ENCODE data around the gene KRTAP3-2.

The KRTAP3-2 gene

DNA sequence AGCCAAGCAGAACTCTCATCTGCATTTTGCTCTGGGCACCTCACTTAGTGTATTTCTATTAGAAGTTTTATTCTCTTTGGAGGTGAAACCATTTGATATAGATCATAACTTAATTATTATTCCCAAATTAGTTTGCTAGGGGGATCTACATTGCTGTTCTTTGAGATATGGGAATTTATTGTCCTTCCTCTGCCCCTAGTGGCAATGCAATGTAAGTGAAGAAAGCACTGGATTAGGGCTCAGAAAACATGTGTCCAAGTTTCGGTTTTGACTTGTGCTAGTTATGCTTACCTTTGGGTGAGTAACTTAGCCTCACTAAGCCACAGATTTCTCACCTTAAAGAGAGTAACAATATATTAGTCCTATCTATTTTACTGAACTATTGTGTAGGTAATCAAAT is 35.9 kb downstream of the KRTAP3-2 start:
- peak; percentile 49 for DNase-seq (ENCODE audit: low spot score)

DNA sequence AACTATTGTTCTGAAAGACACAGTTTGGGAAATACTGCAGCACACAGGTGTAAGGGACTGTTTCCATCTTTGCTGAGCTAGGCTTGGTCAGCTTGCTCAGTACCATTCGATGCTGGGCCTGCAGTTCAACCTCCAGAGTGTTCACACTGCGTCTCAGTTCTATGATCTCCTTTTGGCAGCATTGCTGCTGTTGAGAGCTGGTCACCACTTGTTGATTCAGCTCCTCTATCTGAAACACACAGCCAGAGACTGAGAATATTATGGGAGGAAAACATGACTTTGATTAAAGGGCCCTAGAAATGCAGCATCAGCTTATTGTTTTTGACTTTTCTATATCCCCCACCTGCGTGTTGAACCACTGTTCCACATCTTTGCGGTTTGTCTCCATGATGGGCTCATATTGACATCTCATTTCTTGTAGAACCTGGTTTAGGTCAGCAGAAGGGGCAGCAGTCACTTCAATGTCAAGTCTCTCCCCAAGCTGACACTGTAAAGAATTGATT is 37.6 kb downstream of the KRTAP3-2 start:
- no peak for DNase-seq (ENCODE audit: low spot score)

DNA sequence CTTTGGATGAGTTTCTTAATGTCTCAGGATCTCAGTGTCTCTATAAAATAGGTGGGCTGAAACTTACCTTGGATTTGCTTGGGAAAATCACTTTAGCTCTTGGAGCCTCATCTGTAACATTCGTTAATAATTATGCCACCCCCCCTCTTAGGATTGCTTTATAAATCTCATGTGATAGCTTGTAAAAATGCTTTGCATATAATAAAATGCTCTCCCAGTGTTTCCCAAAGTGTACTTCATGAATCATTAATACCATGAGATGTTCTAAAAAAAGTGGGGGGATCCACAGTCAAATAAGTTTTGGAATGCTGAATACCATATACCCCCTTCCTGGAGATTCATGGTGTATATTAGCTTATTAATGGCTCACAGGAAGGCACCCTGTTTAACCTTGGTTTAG is 38.1 kb downstream of the KRTAP3-2 start:
- DNase-seq (ENCODE audit: low spot score), result no peak

DNA sequence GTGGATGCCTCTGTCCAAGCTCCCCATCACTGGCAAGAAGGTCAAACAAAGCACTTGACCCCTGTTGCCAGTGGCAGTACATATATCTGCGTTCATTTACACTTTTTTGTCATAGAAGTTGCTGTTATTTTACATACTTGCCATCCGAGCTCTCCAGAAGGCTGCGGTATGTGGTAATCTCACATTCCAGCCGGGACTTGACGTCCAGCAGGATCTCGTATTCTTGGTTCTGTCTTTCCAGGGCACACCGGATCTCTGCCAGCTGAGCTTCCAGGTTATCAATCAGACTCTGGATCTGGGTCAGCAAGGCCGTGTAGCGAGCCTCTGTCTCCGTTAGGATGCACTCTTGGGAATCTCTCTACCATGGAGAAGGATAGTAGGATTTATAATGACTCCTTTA is 39.6 kb downstream of the KRTAP3-2 start:
- no peak for DNase-seq (ENCODE audit: low spot score)

DNA sequence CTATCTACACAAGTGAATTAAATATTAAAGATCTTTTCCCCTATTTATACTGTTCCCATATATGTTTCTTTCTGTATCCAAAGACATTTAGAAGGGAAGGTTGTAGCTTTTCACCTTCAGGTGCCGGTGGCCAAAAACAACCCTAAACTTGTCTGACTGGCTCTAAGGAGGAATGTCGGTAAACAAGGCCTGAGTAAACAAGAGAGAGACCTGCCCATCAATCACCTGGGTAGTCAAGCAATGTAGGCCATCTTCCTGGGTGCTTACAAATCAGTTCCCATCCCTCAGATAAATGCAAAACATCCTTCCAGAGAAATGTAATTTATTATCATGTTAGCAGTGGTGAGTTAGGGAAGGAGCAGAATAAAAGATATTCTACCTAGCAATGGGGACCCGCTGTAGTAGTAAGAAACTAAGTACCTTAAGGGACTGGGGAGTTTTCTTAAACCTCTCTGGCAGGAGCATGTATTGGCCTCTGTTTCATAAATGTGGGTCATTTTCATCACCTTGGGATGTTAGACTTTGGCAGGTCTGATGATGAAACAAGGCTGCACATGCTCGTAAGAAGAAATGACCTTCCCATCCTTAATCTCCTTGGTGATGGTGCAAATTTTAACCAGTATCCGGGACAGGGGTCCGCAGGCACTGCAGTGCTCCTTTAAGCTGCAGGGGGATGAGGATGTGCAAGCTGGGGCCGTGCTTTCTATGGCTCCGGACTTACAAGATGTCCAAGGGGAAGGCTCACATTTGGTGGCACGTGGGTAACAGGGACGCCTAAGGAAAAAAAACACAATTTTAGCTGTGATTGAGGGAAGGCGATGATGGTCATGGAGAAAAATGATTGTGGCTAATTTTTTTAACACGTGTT is 41.4 kb downstream of the KRTAP3-2 start:
- no peak for DNase-seq (ENCODE audit: low spot score)

DNA sequence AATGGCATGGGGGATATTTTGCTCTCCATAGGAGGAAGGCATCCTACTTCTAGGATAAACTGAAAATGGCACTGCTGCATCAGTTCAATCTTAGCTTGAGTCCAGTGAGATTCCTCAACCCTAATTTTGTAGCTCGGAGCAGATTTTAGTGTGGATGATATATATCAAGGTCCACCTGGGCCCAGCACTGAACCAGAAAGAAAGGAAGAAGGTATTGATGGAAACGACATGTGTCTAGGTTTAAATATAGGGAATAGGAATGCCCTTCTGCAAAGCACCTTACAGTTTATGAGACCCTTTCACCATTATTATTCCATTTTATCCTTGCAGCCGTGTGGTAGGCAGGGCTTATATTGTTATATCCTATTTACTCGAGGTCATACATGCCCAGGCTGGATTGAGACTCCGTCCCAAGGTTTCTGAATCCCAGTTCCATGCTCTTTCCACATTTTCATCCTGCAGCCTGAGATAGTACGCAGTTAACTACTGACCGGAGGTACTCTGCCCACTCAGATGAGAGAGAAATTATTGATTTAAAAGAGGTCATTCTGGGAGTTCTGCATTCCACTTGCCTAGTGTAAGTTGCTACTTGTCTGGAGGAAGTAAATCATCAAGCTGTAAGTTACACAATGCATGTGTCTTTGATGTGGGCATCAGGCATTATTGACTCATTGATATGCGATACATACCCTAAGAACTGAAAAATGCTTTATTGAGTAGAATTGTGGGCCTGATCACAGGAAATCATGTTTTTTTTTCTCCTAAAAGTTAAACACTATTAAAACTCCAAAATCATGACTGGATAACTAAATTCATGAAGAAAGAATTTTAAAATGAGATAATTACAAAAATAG is 43.1 kb downstream of the KRTAP3-2 start:
- peak; percentile 58 for DNase-seq (ENCODE audit: low spot score)

DNA sequence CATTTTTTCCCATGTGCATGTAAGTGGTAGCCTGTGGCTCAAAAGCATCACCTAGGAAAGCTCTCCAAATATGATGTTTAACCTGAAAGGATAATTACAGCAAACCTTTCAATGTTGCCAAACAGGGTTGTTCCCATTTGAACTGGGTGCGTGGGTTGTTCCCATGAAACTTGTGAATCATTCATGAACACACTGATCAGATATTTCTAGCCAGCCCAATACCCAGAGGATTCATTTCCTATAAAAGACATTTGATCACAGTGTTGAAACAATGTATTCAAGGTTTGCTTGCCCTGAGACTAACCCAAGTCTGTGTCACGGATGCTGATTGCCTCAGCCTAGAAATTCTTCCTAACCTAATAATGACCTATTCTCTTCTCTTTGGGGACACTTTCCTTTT is 45.8 kb downstream of the KRTAP3-2 start:
- DNase-seq (ENCODE audit: low spot score), result peak; percentile 60

DNA sequence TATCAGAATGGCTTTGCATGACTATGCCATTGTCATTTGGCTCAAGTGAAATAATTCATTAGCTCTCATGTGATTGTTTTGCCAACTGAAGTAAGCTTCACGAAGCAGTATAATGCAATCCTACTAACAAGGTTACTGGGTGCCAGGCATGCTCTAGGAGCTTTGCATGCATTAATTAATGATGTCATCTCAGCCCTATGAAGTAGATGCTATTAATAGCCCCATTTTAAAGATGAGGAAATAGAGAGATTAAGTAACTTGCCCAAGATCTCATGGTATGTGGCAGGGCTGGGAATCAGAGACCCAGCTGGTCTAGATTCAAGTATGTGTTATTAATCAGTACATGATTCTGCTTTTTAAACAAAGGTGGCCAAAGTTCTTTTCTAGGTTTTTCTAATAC is 47.0 kb downstream of the KRTAP3-2 start:
- peak; percentile 67 for DNase-seq (ENCODE audit: low spot score)

DNA sequence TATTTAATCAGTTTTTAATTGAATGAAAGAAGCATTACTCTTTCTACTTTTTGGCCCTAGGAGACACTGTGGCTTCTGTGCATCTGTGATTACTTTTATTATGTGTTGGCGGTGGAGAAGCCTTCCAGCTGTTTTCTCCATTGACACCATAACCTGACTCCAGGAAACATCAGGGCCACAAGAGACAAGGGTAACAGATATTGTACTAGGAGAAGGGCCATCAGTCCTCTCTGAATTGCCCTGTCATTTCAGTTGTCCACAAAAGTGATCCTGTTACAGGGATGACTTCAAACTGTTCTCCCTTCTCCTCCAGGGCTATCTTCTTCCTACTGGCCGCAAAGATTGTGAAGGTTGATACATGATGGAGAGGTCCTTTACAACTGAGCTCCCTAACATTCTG is 47.6 kb downstream of the KRTAP3-2 start:
- no peak for DNase-seq (ENCODE audit: low spot score)

DNA sequence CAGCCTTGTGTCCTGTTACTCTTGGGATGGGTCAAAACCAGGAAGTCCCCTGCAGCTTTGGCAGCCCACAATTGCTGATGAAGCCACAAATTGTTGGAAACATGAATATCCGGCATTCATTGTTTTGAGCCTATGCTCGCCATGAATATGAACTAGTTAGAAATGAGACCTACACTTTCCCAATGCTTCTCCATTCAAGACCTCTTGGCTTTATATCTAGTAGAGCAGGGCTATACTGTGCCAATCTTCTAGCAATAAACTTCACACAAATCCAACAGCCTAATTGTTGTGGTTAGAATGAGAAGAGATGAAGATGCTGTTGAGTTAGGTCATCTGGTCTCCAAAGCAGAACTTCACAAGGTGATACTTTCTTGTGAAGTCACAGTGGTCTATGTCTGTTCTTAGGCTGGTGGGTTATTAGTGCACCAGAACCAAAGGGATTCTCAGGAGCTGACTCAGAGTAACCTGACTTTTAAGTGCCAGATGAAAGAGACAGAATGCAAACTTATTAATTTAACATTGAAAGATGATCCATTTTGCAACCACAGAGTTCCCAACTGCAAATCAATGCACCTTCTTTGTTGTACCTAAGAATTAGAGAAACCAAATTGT is 48.6 kb downstream of the KRTAP3-2 start:
- DNase-seq (ENCODE audit: low spot score), result no peak

DNA sequence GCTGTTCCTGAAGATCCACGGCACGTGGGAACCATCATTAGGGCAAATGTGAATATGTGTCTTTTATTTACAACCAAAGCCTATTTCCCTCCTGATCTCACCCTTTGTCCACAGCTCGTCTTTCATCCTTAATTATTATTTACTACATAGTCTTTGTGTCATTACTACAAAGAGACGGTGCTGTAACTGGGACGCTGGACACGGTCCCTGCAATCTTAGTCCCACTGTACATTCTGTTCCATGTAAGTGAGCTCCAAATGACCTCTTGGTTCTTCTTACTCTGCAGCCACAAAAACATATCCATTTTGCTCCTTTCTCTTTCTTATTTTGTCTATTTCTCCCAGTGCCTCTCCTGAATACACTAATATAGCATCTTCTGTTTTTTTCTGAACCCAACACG is 49.5 kb downstream of the KRTAP3-2 start:
- no peak for DNase-seq (ENCODE audit: low spot score)

DNA sequence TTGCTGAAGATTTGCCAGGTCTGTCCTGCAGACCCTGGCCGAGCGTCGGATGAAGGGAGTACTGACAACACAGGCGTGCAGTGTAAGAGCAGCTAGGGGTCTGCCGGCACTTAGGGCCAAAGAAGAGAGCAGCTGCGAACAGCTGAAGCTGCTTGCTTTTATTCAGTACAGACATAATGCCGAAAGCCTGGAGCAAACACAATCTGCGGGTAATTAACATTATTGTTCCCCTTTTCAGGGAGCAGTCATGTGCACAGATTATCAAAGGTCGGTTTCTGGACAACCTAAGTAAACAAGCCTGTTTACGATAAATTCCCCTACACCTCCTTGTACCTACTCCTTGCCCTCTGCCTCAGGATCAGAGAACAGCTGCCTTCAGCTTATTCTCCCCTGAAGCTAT is 50.3 kb downstream of the KRTAP3-2 start:
- DNase-seq (ENCODE audit: low spot score), result no peak

All from AG20443 (cell line).